ENCODE measurements around the gene GATD1. TPM values are rescaled to one million over a fixed set of nuclear protein-coding genes. Genes with fewer than 3 reads are reported as not detected.

GATD1 gene
- total and polyA plus RNA-seq, 4 donors: 22.1 to 63.1 (median 39.1) TPM

GRCh38 chr11:816433-816779, 39.1 kb upstream of the GATD1 start:
- 82 to 84% methylated on average over 11 of the region's 11 CpGs for WGBS, 2 donors
- TF ChIP-seq, protein P1, sequence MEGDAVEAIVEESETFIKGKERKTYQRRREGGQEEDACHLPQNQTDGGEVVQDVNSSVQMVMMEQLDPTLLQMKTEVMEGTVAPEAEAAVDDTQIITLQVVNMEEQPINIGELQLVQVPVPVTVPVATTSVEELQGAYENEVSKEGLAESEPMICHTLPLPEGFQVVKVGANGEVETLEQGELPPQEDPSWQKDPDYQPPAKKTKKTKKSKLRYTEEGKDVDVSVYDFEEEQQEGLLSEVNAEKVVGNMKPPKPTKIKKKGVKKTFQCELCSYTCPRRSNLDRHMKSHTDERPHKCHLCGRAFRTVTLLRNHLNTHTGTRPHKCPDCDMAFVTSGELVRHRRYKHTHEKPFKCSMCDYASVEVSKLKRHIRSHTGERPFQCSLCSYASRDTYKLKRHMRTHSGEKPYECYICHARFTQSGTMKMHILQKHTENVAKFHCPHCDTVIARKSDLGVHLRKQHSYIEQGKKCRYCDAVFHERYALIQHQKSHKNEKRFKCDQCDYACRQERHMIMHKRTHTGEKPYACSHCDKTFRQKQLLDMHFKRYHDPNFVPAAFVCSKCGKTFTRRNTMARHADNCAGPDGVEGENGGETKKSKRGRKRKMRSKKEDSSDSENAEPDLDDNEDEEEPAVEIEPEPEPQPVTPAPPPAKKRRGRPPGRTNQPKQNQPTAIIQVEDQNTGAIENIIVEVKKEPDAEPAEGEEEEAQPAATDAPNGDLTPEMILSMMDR (IDR thresholded peaks at IDR 0.05; ENCODE audit: control extremely low read depth, extremely low read depth): no peak

DNA sequence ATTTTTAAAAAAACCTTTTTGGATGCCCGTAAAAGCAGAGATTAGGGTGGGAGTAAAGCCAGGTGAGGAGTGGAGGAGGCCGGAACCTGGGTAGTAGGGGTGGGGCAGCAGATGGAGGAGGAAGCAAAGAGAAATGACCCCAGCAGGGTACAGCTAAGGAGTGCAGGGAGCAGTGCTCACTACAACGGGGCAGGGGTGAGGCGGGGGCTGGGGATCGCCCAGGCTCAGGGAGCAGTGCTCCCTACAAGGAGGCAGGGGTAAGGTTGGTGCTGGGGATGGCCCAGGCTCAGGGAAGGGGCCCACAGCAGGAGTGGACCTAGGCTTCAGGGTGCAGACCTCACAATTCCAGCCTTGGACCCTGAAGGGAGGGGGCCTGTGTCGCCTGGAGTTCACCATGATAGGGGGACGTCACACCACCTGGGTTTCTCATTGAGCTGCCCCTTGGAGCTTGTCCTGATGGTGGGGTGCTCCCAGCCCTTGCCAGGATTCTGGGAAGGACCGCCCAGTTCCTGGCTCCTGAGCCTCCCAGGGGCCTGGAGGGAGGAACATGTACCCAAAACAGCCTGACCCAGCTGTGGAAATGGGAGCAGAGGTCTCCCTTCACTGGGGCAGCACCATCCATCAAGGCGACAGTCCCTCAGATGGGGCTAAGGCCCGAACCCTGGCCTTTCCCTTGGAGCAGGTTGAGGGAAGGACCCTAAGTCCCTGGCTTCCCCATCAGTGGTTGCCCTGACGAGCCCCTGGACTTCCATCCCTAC, 38.6 kb upstream of the GATD1 start:
- no peaks in the 10 kb centered on the region for H3K9me3 ChIP-seq (ENCODE audit: control insufficient read depth in 4 of 4, insufficient read depth in 3 of 4, low read length in 3 of 4)
- no peak for ATAC-seq (ENCODE audit: insufficient read depth, low FRiP score)
- H3K27me3 ChIP-seq (ENCODE audit: control insufficient read depth in 3 of 3, insufficient read depth in 3 of 3, low read length in 2 of 3): no peaks in the 10 kb centered on the region
- H3K4me3 ChIP-seq: no peak overlapping the region
- TF ChIP-seq, protein P1 (IDR thresholded peaks at IDR 0.05; ENCODE audit: control extremely low read depth, extremely low read depth): no peak
- peaks cover 0 to 31% (median 12%) of the 10 kb centered on the region in 4 donors for H3K36me3 ChIP-seq (ENCODE audit: control insufficient read depth in 4 of 4, insufficient read depth in 4 of 4, low read length in 4 of 4)
- 91 to 92% methylated on average over 10 to 11 of the region's 11 CpGs for WGBS, 2 donors
- no peak for DNase-seq
- H3K27ac ChIP-seq (ENCODE audit: low read depth in 1 of 2, low read length in 1 of 2): no peak overlapping the region
- H3K9ac ChIP-seq (ENCODE audit: insufficient read depth in 1 of 2, low read length in 2 of 2): no peak overlapping the region
- peaks cover 4 to 23% (median 8%) of the 10 kb centered on the region in 5 donors for H3K4me1 ChIP-seq (ENCODE audit: control insufficient read depth in 5 of 5, insufficient read depth in 5 of 5, low read length in 5 of 5)

More at GRCh38 chr11:816433-816779, 39.1 kb upstream of the GATD1 start:
- Histone ChIP-seq H3K36me3 (ENCODE audit: control insufficient read depth in 4 of 4, insufficient read depth in 4 of 4, low read length in 4 of 4) (peaks cover 0 to 29% (median 9%) of the 10 kb centered on the region in 4 donors), H3K9me3 (ENCODE audit: control insufficient read depth in 4 of 4, insufficient read depth in 3 of 4, low read length in 3 of 4) (no peaks in the 10 kb centered on the region), H3K4me1 (ENCODE audit: control insufficient read depth in 5 of 5, insufficient read depth in 5 of 5, low read length in 5 of 5) (peaks cover 2 to 23% (median 5%) of the 10 kb centered on the region in 5 donors), H3K27ac (ENCODE audit: low read depth in 1 of 2, low read length in 1 of 2) (no peak overlapping the region), H3K27me3 (ENCODE audit: control insufficient read depth in 3 of 3, insufficient read depth in 3 of 3, low read length in 2 of 3) (no peaks in the 10 kb centered on the region), H3K4me3 (no peak overlapping the region), H3K9ac (ENCODE audit: insufficient read depth in 1 of 2, low read length in 2 of 2) (no peak overlapping the region)
- ATAC-seq (ENCODE audit: insufficient read depth, low FRiP score) (no peak), DNase-seq (no peak)

- peaks cover 0 to 31% (median 14%) of the 10 kb centered on the region in 4 donors for H3K36me3 ChIP-seq (ENCODE audit: control insufficient read depth in 4 of 4, insufficient read depth in 4 of 4, low read length in 4 of 4)
- 78 to 83% methylated on average over 9 of the region's 9 CpGs for WGBS, 2 donors
- no peaks in the 10 kb centered on the region for H3K9me3 ChIP-seq (ENCODE audit: control insufficient read depth in 4 of 4, insufficient read depth in 3 of 4, low read length in 3 of 4)
- no peak for DNase-seq
- no peak overlapping the region for H3K9ac ChIP-seq (ENCODE audit: insufficient read depth in 1 of 2, low read length in 2 of 2)
- ATAC-seq (ENCODE audit: insufficient read depth, low FRiP score): no peak
- no peak overlapping the region for H3K4me3 ChIP-seq
- no peak overlapping the region for H3K27ac ChIP-seq (ENCODE audit: low read depth in 1 of 2, low read length in 1 of 2)
- peaks cover 3 to 19% (median 6%) of the 10 kb centered on the region in 5 donors for H3K4me1 ChIP-seq (ENCODE audit: control insufficient read depth in 5 of 5, insufficient read depth in 5 of 5, low read length in 5 of 5)
- no peaks in the 10 kb centered on the region for H3K27me3 ChIP-seq (ENCODE audit: control insufficient read depth in 3 of 3, insufficient read depth in 3 of 3, low read length in 2 of 3)
- TF ChIP-seq, protein P1 (IDR thresholded peaks at IDR 0.05; ENCODE audit: control extremely low read depth, extremely low read depth): no peak
These were observed 36.3 kb upstream of the GATD1 start for GRCh38 chr11:813456-814096.

All from lung (tissue), 12 donors.